GM19468 (cell line): ENCODE results near the gene CARD11.
"Not testable (repeated sequence)": the region's sequence is repeated elsewhere in the genome, so short reads cannot be mapped to it uniquely, and the experiment has no call there.

Experiments
- ATAC-seq: cut with Tn5 transposase; IDR thresholded peaks from one replicate; pipeline ENCODE4 v1.9.1; 2021; ENCODE audit warnings: mild to moderate bottlenecking, moderate library complexity, moderate number of reproducible peaks; ENCODE audit not compliant: unreplicated experiment; ENCODE audit errors: extremely low read depth

CARD11 gene

GRCh38 chr7:3066506-3066905, 22.8 kb upstream of the CARD11 start:
- ATAC-seq: no peak

- no peak for ATAC-seq
Measured at GRCh38 chr7:3065724-3066143, 22.1 kb upstream of the CARD11 start.

- ATAC-seq: no peak
Measured at GRCh38 chr7:3064067-3064466, 20.4 kb upstream of the CARD11 start.

- peak; percentile 82 for ATAC-seq
Measured at GRCh38 chr7:3063016-3063753, 19.5 kb upstream of the CARD11 start.

- ATAC-seq: no peak
Measured at GRCh38 chr7:3057066-3057420, 13.4 kb upstream of the CARD11 start.

GRCh38 chr7:3056234-3057065, 12.8 kb upstream of the CARD11 start:
- ATAC-seq: no peak

GRCh38 chr7:3055626-3056025, 12.0 kb upstream of the CARD11 start:
- no peak for ATAC-seq

- peak; percentile 38 for ATAC-seq
Measured at GRCh38 chr7:3042861-3043489, 692 bp downstream of the CARD11 start.

GRCh38 chr7:3041986-3042675, 1.5 kb downstream of the CARD11 start:
- ATAC-seq: no peak

GRCh38 chr7:3039787-3040186, 3.9 kb downstream of the CARD11 start:
- ATAC-seq: no peak

GRCh38 chr7:3038011-3038410, 5.7 kb downstream of the CARD11 start:
- ATAC-seq: not testable (repeated sequence)

- no peak for ATAC-seq
Measured at GRCh38 chr7:3037259-3037658, 6.4 kb downstream of the CARD11 start.

GRCh38 chr7:3034591-3035150, 9.0 kb downstream of the CARD11 start:
- no peak for ATAC-seq

GRCh38 chr7:3033581-3033980, 10.1 kb downstream of the CARD11 start:
- no peak for ATAC-seq

GRCh38 chr7:3033136-3033535, 10.5 kb downstream of the CARD11 start:
- ATAC-seq: no peak

GRCh38 chr7:3032256-3032655, 11.4 kb downstream of the CARD11 start:
- ATAC-seq: no peak

- ATAC-seq: no peak
Measured at GRCh38 chr7:3029138-3029537, 14.5 kb downstream of the CARD11 start.

GRCh38 chr7:3028758-3029093, 14.9 kb downstream of the CARD11 start:
- no peak for ATAC-seq

- ATAC-seq: no peak
Measured at GRCh38 chr7:3028071-3028757, 15.5 kb downstream of the CARD11 start.
